DOHH2 (cell line): ENCODE measurements around the gene PLSCR3.

ENCODE experiments used
- H3F3A ChIP-seq: fragments of 200-600 bp; sonication (generic), shearing (Covaris generic); 2 replicates; pipeline ENCODE4 v1.6.0; 2016; ENCODE audit warnings: antibody characterized with exemption, mild to moderate bottlenecking; ENCODE audit not compliant: control insufficient read depth, insufficient read depth
- H3K27ac ChIP-seq: fragments of 200-600 bp; sonication (generic); 2 replicates; pipeline ENCODE4 v1.5.1; 2014; ENCODE audit warnings: low read depth, mild to moderate bottlenecking, low read length, moderate library complexity
- H3K27me3 ChIP-seq: fragments of 200-600 bp; sonication (generic); 2 replicates; pipeline ENCODE4 v1.6.1; 2014; ENCODE audit warnings: mild to moderate bottlenecking, low read length, mixed read lengths; ENCODE audit not compliant: control insufficient read depth
- H3K36me3 ChIP-seq: fragments of 200-600 bp; sonication (generic); 2 replicates; pipeline ENCODE4 v1.6.1; 2014; ENCODE audit warnings: mild to moderate bottlenecking, low read length, moderate library complexity, mixed read lengths; ENCODE audit not compliant: control insufficient read depth
- H3K4me1 ChIP-seq: fragments of 200-600 bp; sonication (generic); 2 replicates; pipeline ENCODE4 v1.6.1; 2014; ENCODE audit warnings: mild to moderate bottlenecking, low read length, mixed read lengths; ENCODE audit not compliant: control insufficient read depth
- H3K4me2 ChIP-seq: fragments of 200-600 bp; sonication (generic); 2 replicates; pipeline ENCODE4 v1.6.0; 2014; ENCODE audit warnings: mild to moderate bottlenecking, low read length, moderate library complexity
- H3K4me3 ChIP-seq: fragments of 200-600 bp; sonication (generic); 2 replicates; pipeline ENCODE4 v1.5.1; 2014; ENCODE audit warnings: mild to moderate bottlenecking, low read length, mixed read lengths
- H3K79me2 ChIP-seq: fragments of 200-600 bp; sonication (generic); 2 replicates; pipeline ENCODE4 v1.6.1; 2014; ENCODE audit warnings: mild to moderate bottlenecking, low read length, mixed read lengths; ENCODE audit not compliant: control insufficient read depth
- H3K9me2 ChIP-seq: fragments of 200-600 bp; sonication (generic); replicated peaks from 2 replicates; pipeline ENCODE4 v1.6.1; 2014; ENCODE audit warnings: mild to moderate bottlenecking, low read length, mixed read lengths; ENCODE audit not compliant: control insufficient read depth
- H3K9me3 ChIP-seq: fragments of 200-600 bp; sonication (generic); 2 replicates; pipeline ENCODE4 v1.6.1; 2014; ENCODE audit warnings: antibody characterized with exemption, low read length, mixed read lengths; ENCODE audit not compliant: control insufficient read depth, insufficient read depth
- H4K20me1 ChIP-seq: fragments of 200-600 bp; sonication (generic); 2 replicates; pipeline ENCODE4 v1.6.0; 2014; ENCODE audit warnings: low read depth, mild to moderate bottlenecking, antibody characterized with exemption, low read length, moderate library complexity; ENCODE audit not compliant: control insufficient read depth, insufficient read depth
- EZH2phosphoT487 ChIP-seq: fragments of 200-600 bp; sonication (generic); IDR thresholded peaks from 2 replicates; pipeline ENCODE4 v1.6.1; 2017; ENCODE audit warnings: borderline replicate concordance, mild to moderate bottlenecking, antibody characterized with exemption, low read length, moderate library complexity, mixed read lengths
- TF ChIP-seq, protein P1 (sequence below): fragments of 200-600 bp; sonication (generic); IDR thresholded peaks from one replicate; pipeline ENCODE4 v1.5.1; 2014; ENCODE audit warnings: antibody characterized with exemption, mild to moderate bottlenecking, low read depth, low read length; ENCODE audit not compliant: poor library complexity, severe bottlenecking

PLSCR3 gene

GRCh38 chr17:7383742-7384488 lies 10.4 kb downstream of the PLSCR3 start:
- Histone ChIP-seq H3K36me3 (no peaks in the 10 kb centered on the region), H3K4me1 (peaks cover 15% of the 10 kb centered on the region), H3K9me2 (no peaks in the 10 kb centered on the region), H3K27ac (no peak overlapping the region), H3K4me2 (peak overlapping the region; percentile 91), H4K20me1 (no peaks in the 10 kb centered on the region), H3K4me3 (peak overlapping the region; percentile 86), H3F3A (no peaks in the 10 kb centered on the region), H3K79me2 (no peaks in the 10 kb centered on the region), H3K9me3 (peaks cover 6% of the 10 kb centered on the region), H3K27me3 (0 out of 2 replicates have a peak, but pooled peaks cover 6% of the 10 kb centered on the region)
- TF ChIP-seq EZH2phosphoT487: no peak
- TF ChIP-seq, protein P1, sequence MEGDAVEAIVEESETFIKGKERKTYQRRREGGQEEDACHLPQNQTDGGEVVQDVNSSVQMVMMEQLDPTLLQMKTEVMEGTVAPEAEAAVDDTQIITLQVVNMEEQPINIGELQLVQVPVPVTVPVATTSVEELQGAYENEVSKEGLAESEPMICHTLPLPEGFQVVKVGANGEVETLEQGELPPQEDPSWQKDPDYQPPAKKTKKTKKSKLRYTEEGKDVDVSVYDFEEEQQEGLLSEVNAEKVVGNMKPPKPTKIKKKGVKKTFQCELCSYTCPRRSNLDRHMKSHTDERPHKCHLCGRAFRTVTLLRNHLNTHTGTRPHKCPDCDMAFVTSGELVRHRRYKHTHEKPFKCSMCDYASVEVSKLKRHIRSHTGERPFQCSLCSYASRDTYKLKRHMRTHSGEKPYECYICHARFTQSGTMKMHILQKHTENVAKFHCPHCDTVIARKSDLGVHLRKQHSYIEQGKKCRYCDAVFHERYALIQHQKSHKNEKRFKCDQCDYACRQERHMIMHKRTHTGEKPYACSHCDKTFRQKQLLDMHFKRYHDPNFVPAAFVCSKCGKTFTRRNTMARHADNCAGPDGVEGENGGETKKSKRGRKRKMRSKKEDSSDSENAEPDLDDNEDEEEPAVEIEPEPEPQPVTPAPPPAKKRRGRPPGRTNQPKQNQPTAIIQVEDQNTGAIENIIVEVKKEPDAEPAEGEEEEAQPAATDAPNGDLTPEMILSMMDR: no peak

DNA sequence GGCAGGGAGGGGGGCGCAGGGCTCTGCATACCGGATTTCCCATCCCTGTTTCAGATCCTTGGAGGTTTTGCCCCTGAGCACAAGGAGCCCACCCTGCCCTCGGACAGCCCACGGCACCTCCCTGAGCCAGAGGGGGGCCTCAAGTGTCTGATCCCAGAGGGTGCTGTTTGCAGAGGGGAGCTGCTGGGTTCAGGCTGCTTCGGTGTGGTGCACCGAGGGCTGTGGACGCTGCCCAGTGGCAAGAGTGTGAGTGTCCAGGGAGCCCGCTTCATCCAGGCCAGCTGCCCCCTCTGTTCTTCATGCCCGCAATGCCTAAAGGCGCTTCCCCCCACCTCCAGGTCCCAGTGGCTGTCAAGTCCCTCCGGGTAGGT lies 11.0 kb downstream of the PLSCR3 start:
- Histone ChIP-seq H3K4me2 (peak overlapping the region; percentile 91), H3K27me3 (0 out of 2 replicates have a peak, but pooled peaks cover 6% of the 10 kb centered on the region), H3K79me2 (no peaks in the 10 kb centered on the region), H3F3A (no peaks in the 10 kb centered on the region), H3K9me2 (no peaks in the 10 kb centered on the region), H3K9me3 (peaks cover 6% of the 10 kb centered on the region), H3K4me3 (no peak overlapping the region), H3K36me3 (no peaks in the 10 kb centered on the region), H3K4me1 (peaks cover 15% of the 10 kb centered on the region), H4K20me1 (no peaks in the 10 kb centered on the region), H3K27ac (no peak overlapping the region)
- TF ChIP-seq, protein P1: no peak
- no peak for TF ChIP-seq EZH2phosphoT487

DNA sequence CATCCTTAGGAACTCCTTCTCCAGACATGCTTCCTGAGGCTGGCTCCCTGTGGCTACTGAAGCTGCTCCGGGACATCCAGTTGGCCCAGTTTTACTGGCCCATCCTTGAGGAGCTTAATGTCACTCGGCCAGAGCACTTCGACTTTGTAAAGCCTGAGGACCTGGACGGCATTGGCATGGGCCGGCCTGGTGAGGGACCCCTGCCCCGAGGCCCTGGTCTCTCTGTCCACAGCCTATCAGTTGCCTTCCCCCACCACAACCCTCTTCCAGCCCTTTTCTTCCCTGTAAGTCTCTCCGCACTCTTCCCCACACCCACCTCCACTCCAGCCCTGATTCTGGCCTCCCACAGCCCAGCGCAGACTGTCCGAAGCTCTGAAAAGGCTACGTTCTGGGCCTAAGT lies 11.4 kb downstream of the PLSCR3 start:
- Histone ChIP-seq H3K4me1 (peaks cover 15% of the 10 kb centered on the region), H3K9me2 (no peaks in the 10 kb centered on the region), H4K20me1 (no peaks in the 10 kb centered on the region), H3K27ac (no peak overlapping the region), H3K79me2 (no peaks in the 10 kb centered on the region), H3K4me2 (no peak overlapping the region), H3K36me3 (no peaks in the 10 kb centered on the region), H3K27me3 (0 out of 2 replicates have a peak, but pooled peaks cover 6% of the 10 kb centered on the region), H3F3A (no peaks in the 10 kb centered on the region), H3K4me3 (no peak overlapping the region), H3K9me3 (peaks cover 6% of the 10 kb centered on the region)
- TF ChIP-seq, protein P1: no peak
- TF ChIP-seq EZH2phosphoT487: no peak
